ENCODE data around the gene ZNF684. TPM values are rescaled to one million over a fixed set of nuclear protein-coding genes. Genes with fewer than 3 reads are reported as not detected.

Gene ZNF684
- total RNA-seq, 1 experiment from 2014 or later = 8.5 TPM

Small RNAs within 50 kb of the gene (small RNA-seq; reads per million reads assigned to genes)
- gene AL356379.1 = not detected

Other genes starting within 250 kb of the ZNF684 start
- gene COL9A2, start 214.4 kb upstream of the ZNF684 start, total RNA-seq (2014; rRNA removed; shearing (Covaris generic); ENCODE audit: low replicate concordance) = 7.9 and 28.2 TPM in 2 replicates
- gene SMAP2, start 157.9 kb upstream of the ZNF684 start, total RNA-seq (2014; rRNA removed; shearing (Covaris generic); ENCODE audit: low replicate concordance) = 33.6 and 37.5 TPM in 2 replicates
- gene ZFP69B, start 81.2 kb upstream of the ZNF684 start, total RNA-seq (2014; rRNA removed; shearing (Covaris generic); ENCODE audit: low replicate concordance) = 11.1 and 12.9 TPM in 2 replicates
- 13.5 and 14.5 TPM in 2 replicates for gene ZFP69, start 54.3 kb upstream of the ZNF684 start, total RNA-seq (2014; rRNA removed; shearing (Covaris generic); ENCODE audit: low replicate concordance)
- 5.2 and 9.1 TPM in 2 replicates for gene EXO5, start 22.9 kb upstream of the ZNF684 start, total RNA-seq (2014; rRNA removed; shearing (Covaris generic); ENCODE audit: low replicate concordance)
- 4.2 and 5.5 TPM in 2 replicates for gene RIMS3, start 134.0 kb downstream of the ZNF684 start, total RNA-seq (2014; rRNA removed; shearing (Covaris generic); ENCODE audit: low replicate concordance)
- gene NFYC, start 160.1 kb downstream of the ZNF684 start, total RNA-seq (2014; rRNA removed; shearing (Covaris generic); ENCODE audit: low replicate concordance) = 52.4 and 62.6 TPM in 2 replicates

Measured in Karpas-422 (cell line).